B cell (primary cell): Measurements from ENCODE around the gene PITPNM3. TPM values are rescaled to one million over a fixed set of nuclear protein-coding genes. Genes with fewer than 3 reads are reported as not detected.

Experiments used
- ATAC-seq: fragments of 200-7000 bp; cut with Tn5 transposase; one replicate; pipeline ENCODE4 v1.10.0; 2021; ENCODE audit warnings: low read depth, mild to moderate bottlenecking, moderate number of reproducible peaks, moderate library complexity
- CTCF ChIA-PET: fragments of 350-600 bp; sonication (Branson Sonifier 250); formaldehyde crosslinking; loops from one replicate; lab custom pipeline; 2021; ENCODE audit warnings: antibody characterized with exemption, inconsistent platforms; lab: Charles Lee
- POLR2A ChIA-PET: fragments of 350-600 bp; sonication (Branson Sonifier 250); formaldehyde crosslinking; loops from one replicate; lab custom pipeline; 2021; ENCODE audit warnings: antibody characterized with exemption; lab: Charles Lee
- DNase-seq: peaks from one replicate; pipeline ENCODE4 v3.0.0; 2013
- H2AFZ ChIP-seq: 2 replicates; pipeline ENCODE4 v1.6.1; 2012; ENCODE audit warnings: mild to moderate bottlenecking, low read depth, low read length; ENCODE audit not compliant: insufficient read depth, poor library complexity, severe bottlenecking
- H3K27ac ChIP-seq, 2 donors: 1 replicate in 1 of 2; 2 replicates in 1 of 2; pipeline ENCODE4 v1.5.1; 2012 to 2013; ENCODE audit warnings: low read length in 2 of 2, mild to moderate bottlenecking in 2 of 2, moderate library complexity in 1 of 2
- H3K27me3 ChIP-seq, 4 experiments: fragments of 200-600 bp in 1 of 4; sonication (generic) in 1 of 4; replicated peaks in 1 of 4; 1 replicate in 2 of 4; 2 replicates in 2 of 4; pipeline versions ENCODE4 v1.6.1 to v1.7.0; 2013 to 2016; ENCODE audit warnings: low read length in 3 of 4, mild to moderate bottlenecking in 2 of 4, mixed read lengths in 1 of 4, moderate library complexity in 1 of 4; ENCODE audit not compliant: insufficient read depth in 4 of 4, control insufficient read depth in 3 of 4; ENCODE audit errors: control extremely low read depth in 1 of 4
- H3K36me3 ChIP-seq, 2 experiments: replicated peaks in 1 of 2; 1 replicate in 1 of 2; 2 replicates in 1 of 2; pipeline versions ENCODE4 v1.6.1 to v1.7.1; 2013; ENCODE audit warnings: low read length in 1 of 2; ENCODE audit not compliant: insufficient read depth in 2 of 2, control insufficient read depth in 1 of 2; ENCODE audit errors: control extremely low read depth in 1 of 2, extremely low read depth in 1 of 2
- H3K4me1 ChIP-seq, 2 donors: fragments of 200-600 bp in 1 of 2; sonication (generic) in 1 of 2; 1 replicate in 1 of 2; 2 replicates in 1 of 2; pipeline versions ENCODE4 v1.5.1 to v1.6.1; 2013 to 2017; ENCODE audit warnings: low read length in 2 of 2; ENCODE audit not compliant: control insufficient read depth in 2 of 2, insufficient read depth in 2 of 2
- H3K4me2 ChIP-seq: replicated peaks from 2 replicates; pipeline ENCODE3; 2012; ENCODE audit warnings: mild to moderate bottlenecking, low read depth, low read length; ENCODE audit not compliant: poor library complexity, severe bottlenecking
- H3K4me3 ChIP-seq, 5 experiments: fragments of 200-600 bp in 1 of 5; sonication (generic) in 1 of 5; 1 replicate in 3 of 5; 2 replicates in 2 of 5; pipeline versions ENCODE4 v1.5.1 to v1.7.0; 2011 to 2016; ENCODE audit warnings: low read length in 4 of 5, mild to moderate bottlenecking in 4 of 5, low read depth in 2 of 5, control low read depth in 1 of 5, moderate library complexity in 1 of 5; ENCODE audit not compliant: insufficient read depth in 1 of 5; ENCODE audit errors: control extremely low read depth in 1 of 5, extremely low read depth in 1 of 5
- H3K79me2 ChIP-seq: fragments of 200-600 bp; sonication (generic); one replicate; pipeline ENCODE4 v1.6.0; 2016; ENCODE audit warnings: low read length; ENCODE audit not compliant: control insufficient read depth, insufficient read depth
- H3K9ac ChIP-seq: fragments of 200-600 bp; sonication (generic); 2 replicates; pipeline ENCODE4 v1.6.1; 2017; ENCODE audit warnings: mild to moderate bottlenecking, low read length, moderate library complexity
- H3K9me3 ChIP-seq, 3 donors: one replicate each; pipeline versions ENCODE4 v1.6.1 to v1.7.1; 2013; ENCODE audit warnings: low read length in 2 of 3; ENCODE audit not compliant: control insufficient read depth in 2 of 3, insufficient read depth in 1 of 3; ENCODE audit errors: control extremely low read depth in 1 of 3
- H4K20me1 ChIP-seq: 2 replicates; pipeline ENCODE4 v1.6.0; 2012; ENCODE audit warnings: mild to moderate bottlenecking, low read length; ENCODE audit not compliant: insufficient read depth, control insufficient read depth, poor library complexity, severe bottlenecking
- H3K27ac Mint-ChIP-seq: one replicate; pipeline ENCODE4 v1.8.0; 2021; ENCODE audit warnings: mixed read lengths
- H3K27me3 Mint-ChIP-seq: one replicate; pipeline ENCODE4 v1.8.0; 2021; ENCODE audit warnings: mixed read lengths
- H3K4me1 Mint-ChIP-seq: one replicate; pipeline ENCODE4 v1.8.0; 2021; ENCODE audit warnings: mixed read lengths
- H3K4me3 Mint-ChIP-seq: one replicate; pipeline ENCODE4 v1.8.0; 2021; ENCODE audit warnings: mixed read lengths
- H3K9me3 Mint-ChIP-seq: one replicate; pipeline ENCODE4 v1.8.0; 2022; ENCODE audit warnings: mixed read lengths; ENCODE audit not compliant: insufficient read depth
- EZH2 ChIP-seq: IDR thresholded peaks from 2 replicates; pipeline ENCODE4 v1.6.1; 2012; ENCODE audit warnings: borderline replicate concordance, low read depth, mild to moderate bottlenecking, moderate library complexity, low read length; ENCODE audit not compliant: insufficient read depth, poor library complexity, severe bottlenecking
- WGBS: methylation state at CpG from one replicate; pipeline ENCODE4 v1.1.5; 2013; ENCODE audit warnings: missing lambda C conversion rate; ENCODE audit not compliant: insufficient coverage; 5-methylcytosine and 5-hydroxymethylcytosine counted together
- intact Hi-C: fragments of 100-400 bp; cut with micrococcal nuclease; formaldehyde crosslinking; loops from one replicate; pipeline ENCODE4 v1.10.0; 2022
- polyA plus RNA-seq: library from polyadenylated mRNA; depleted of rRNA; stranded (reverse); fragments of >200 nt; gene quantifications from 2 replicates; pipeline ENCODE4 v1.2.3, GENCODE V29; 2012
- total RNA-seq, 2 donors: library from RNA; stranded (reverse); fragments of 120-200 nt in 1 of 2; gene quantifications; 1 replicate in 1 of 2; 2 replicates in 1 of 2; pipeline versions ENCODE4 v1.2.3 to v1.2.4, GENCODE V29; 2013 to 2022
- TF ChIP-seq, protein P1 (sequence below): fragments of 200-600 bp; IDR thresholded peaks from one replicate; pipeline ENCODE4 v1.8.0; 2022; ENCODE audit warnings: antibody characterized with exemption, mild to moderate bottlenecking

The PITPNM3 gene
- total and polyA plus RNA-seq, 2 donors (not counting 1 experiment from before 2014, with no cell fraction given), result 0.31 to 0.49 TPM

- POLR2A ChIA-PET, result no interaction called here
- H3K27ac ChIP-seq, result no peak overlapping the region
- no peaks in the 10 kb centered on the region for H4K20me1 ChIP-seq
- intact Hi-C loops, result no loop called here
- H3K27me3 Mint-ChIP-seq, result peaks cover 8% of the 10 kb centered on the region
- CTCF ChIA-PET, result interaction anchor here (0.6 to 1.6 kb wide), 2 partner anchors 821 to 1939 kb away, joined by 3 read pairs; no protein-coding TSS in a partner anchor
- no peak overlapping the region for H3K27ac Mint-ChIP-seq
- H2AFZ ChIP-seq, result no peak overlapping the region
- no peak overlapping the region for H3K9ac ChIP-seq
- no peak overlapping the region for H3K4me2 ChIP-seq
- H3K36me3 ChIP-seq, result no peaks in the 10 kb centered on the region
- H3K79me2 ChIP-seq, result no peaks in the 10 kb centered on the region
- WGBS, result 89% methylated on average over 8 of the region's 8 CpGs
- H3K4me1 ChIP-seq, result no peaks in the 10 kb centered on the region
- H3K4me1 Mint-ChIP-seq, result no peaks in the 10 kb centered on the region
- H3K9me3 Mint-ChIP-seq, result no peaks in the 10 kb centered on the region
- TF ChIP-seq EZH2, result no peak
- TF ChIP-seq, protein P1, sequence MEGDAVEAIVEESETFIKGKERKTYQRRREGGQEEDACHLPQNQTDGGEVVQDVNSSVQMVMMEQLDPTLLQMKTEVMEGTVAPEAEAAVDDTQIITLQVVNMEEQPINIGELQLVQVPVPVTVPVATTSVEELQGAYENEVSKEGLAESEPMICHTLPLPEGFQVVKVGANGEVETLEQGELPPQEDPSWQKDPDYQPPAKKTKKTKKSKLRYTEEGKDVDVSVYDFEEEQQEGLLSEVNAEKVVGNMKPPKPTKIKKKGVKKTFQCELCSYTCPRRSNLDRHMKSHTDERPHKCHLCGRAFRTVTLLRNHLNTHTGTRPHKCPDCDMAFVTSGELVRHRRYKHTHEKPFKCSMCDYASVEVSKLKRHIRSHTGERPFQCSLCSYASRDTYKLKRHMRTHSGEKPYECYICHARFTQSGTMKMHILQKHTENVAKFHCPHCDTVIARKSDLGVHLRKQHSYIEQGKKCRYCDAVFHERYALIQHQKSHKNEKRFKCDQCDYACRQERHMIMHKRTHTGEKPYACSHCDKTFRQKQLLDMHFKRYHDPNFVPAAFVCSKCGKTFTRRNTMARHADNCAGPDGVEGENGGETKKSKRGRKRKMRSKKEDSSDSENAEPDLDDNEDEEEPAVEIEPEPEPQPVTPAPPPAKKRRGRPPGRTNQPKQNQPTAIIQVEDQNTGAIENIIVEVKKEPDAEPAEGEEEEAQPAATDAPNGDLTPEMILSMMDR, result no peak
- H3K4me3 Mint-ChIP-seq, result no peak overlapping the region
- H3K27me3 ChIP-seq, result peaks cover 0 to 4% (median 1%) of the 10 kb centered on the region in 4 experiments
- DNase-seq (no peak), ATAC-seq (no peak)
- H3K9me3 ChIP-seq, result peaks cover 0 to 7% (median 0%) of the 10 kb centered on the region in 3 donors
- no peak overlapping the region for H3K4me3 ChIP-seq
Observed at GRCh38 chr17:6415616-6416015, 140.7 kb downstream of the PITPNM3 start.

DNA sequence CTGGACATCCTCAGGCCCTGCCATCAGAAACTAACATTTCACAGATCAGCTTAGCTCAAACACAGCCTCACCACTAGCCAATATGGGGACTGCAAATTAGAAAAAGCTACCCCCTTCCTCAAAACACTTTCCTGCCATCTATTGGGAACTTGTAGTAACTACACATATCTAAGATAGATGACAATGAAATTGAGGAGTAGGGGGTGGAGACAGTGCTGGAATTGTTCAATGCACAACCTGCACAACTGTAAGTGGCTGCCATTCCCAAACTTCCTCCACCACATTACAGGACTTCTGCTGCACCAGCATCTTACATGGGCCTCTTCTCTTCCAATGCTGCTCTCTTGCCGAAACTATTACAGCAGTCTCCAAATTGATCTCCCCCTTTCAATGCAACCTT lies 143.3 kb downstream of the PITPNM3 start:
- intact Hi-C loops, result no loop called here
- DNase-seq (no peak), ATAC-seq (peak; percentile 36)
- CTCF ChIA-PET, result interaction anchor here (0.9 to 2.3 kb wide), 7 partner anchors 10 to 829 kb away, joined by 3 to 6 read pairs (median 4); partner anchors contain the start of gene NLRP1
- no peak overlapping the region for H3K9ac ChIP-seq
- H4K20me1 ChIP-seq, result no peaks in the 10 kb centered on the region
- H3K79me2 ChIP-seq, result no peaks in the 10 kb centered on the region
- no peaks in the 10 kb centered on the region for H3K36me3 ChIP-seq
- Mint-ChIP-seq H3K4me3 (no peak overlapping the region), H3K4me1 (no peaks in the 10 kb centered on the region), H3K9me3 (no peaks in the 10 kb centered on the region), H3K27ac (no peak overlapping the region), H3K27me3 (peaks cover 11% of the 10 kb centered on the region)
- H3K27me3 ChIP-seq, result peaks cover 0 to 2% (median 0%) of the 10 kb centered on the region in 4 experiments
- H2AFZ ChIP-seq, result no peak overlapping the region
- POLR2A ChIA-PET, result no interaction called here
- no peak overlapping the region for H3K4me2 ChIP-seq
- H3K9me3 ChIP-seq, result peaks cover 0 to 4% (median 0%) of the 10 kb centered on the region in 3 donors
- no peak overlapping the region for H3K4me3 ChIP-seq
- H3K27ac ChIP-seq, result no peak overlapping the region
- no peaks in the 10 kb centered on the region for H3K4me1 ChIP-seq
- TF ChIP-seq, protein P1, result peak; percentile 49
- no peak for TF ChIP-seq EZH2
- 90% methylated on average over 1 of the region's 1 CpG for WGBS
